Measurements from ENCODE around the gene DACT2. TPM values are rescaled to one million over a fixed set of nuclear protein-coding genes. Genes with fewer than 3 reads are reported as not detected.

The DACT2 gene
- total and polyA plus RNA-seq, 2 of the 8 experiments (the other 6 are each of a cell fraction or from before 2014, with no cell fraction given), result 2.9 to 3.1 TPM

DNA sequence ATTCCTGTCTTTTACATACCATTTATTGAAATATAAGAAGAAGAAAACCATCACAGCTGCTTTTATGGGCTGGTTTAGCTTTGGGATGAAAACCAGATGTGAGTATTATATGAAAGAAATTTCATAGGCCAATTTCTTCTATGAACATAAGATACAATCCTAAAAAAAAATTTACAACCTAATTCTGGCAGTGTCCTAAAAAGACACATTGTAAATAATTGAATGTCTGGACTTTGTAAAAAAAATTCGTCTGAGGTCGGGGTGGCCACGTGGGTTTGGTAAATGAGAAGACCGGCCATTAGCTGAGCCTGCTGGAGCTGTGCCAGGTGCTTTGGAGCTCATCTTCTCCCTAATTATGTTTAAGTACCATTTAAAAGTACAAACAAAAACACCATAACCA is 26.8 kb downstream of the DACT2 start:
- 96% methylated on average over 4 of the region's 4 CpGs; no CpG with 5 or more reads in 1 of the 2 experiments for WGBS, 2 experiments (ENCODE audit: extremely low coverage in 1 of 2, insufficient coverage in 1 of 2, insufficient read length in 1 of 2, insufficient replicate concordance in 2 of 2, low coverage in 1 of 2, low lambda C conversion rate in 2 of 2, missing lambda C conversion rate in 1 of 2)
- no peak overlapping the region for H2AK5ac ChIP-seq (ENCODE audit: low read depth, low read length)
- H4K91ac ChIP-seq (replicated peaks; ENCODE audit: insufficient read length, low read length), result no peak overlapping the region
- ChIA-PET POLR2A (ENCODE audit: partially characterized antibody) (no interaction called here), CTCF (ENCODE audit: partially characterized antibody) (no interaction called here)
- DNase-seq (ENCODE audit: low read depth in 1 of 2, low spot score in 2 of 2) (no peak), FAIRE-seq (no peak)
- H2BK20ac ChIP-seq (ENCODE audit: low read length), result no peak overlapping the region
- H4K8ac ChIP-seq (ENCODE audit: extremely low read depth, insufficient read depth, low read length), result no peak overlapping the region
- H2BK12ac ChIP-seq (ENCODE audit: low read depth, low read length), result no peak overlapping the region
- no peaks in the 10 kb centered on the region; a peak in 1 of 7 replicates for H3K27me3 ChIP-seq (replicated peaks in 1 of 4; ENCODE audit: control insufficient read depth in 3 of 4, extremely low read depth in 1 of 4, insufficient read depth in 3 of 4, low read length in 3 of 4)
- H3K14ac ChIP-seq (ENCODE audit: insufficient read length), result no peak overlapping the region
- H3K4me1 ChIP-seq (replicated peaks in 1 of 4; ENCODE audit: control insufficient read depth in 3 of 4, insufficient read depth in 4 of 4, low read length in 3 of 4), result no peaks in the 10 kb centered on the region
- no peak overlapping the region for H3K27ac ChIP-seq (ENCODE audit: low read depth, low read length)
- H3K23me2 ChIP-seq (ENCODE audit: low read depth, low read length), result no peaks in the 10 kb centered on the region
- H4K20me1 ChIP-seq (replicated peaks in 1 of 2; ENCODE audit: control insufficient read depth in 1 of 2, insufficient read depth in 2 of 2, low read length in 2 of 2), result no peaks in the 10 kb centered on the region
- no peak overlapping the region for H3K56ac ChIP-seq (replicated peaks; ENCODE audit: insufficient read length, low read depth, low read length)
- no peak overlapping the region for H4K5ac ChIP-seq (ENCODE audit: insufficient read length, low read depth, low read length)
- H2AFZ ChIP-seq (ENCODE audit: low read length), result no peak overlapping the region
- no peaks in the 10 kb centered on the region for H3K79me1 ChIP-seq (ENCODE audit: low read depth, low read length)
- no peak overlapping the region for H3K18ac ChIP-seq (ENCODE audit: extremely low read depth, low read length)
- H3K4me2 ChIP-seq (ENCODE audit: insufficient read depth in 1 of 2, low read depth in 2 of 2, low read length in 2 of 2), result no peak overlapping the region
- H2BK120ac ChIP-seq (replicated peaks; ENCODE audit: low read depth, low read length), result no peak overlapping the region
- no peak overlapping the region for H2BK5ac ChIP-seq (ENCODE audit: low read depth, low read length)
- H3K79me2 ChIP-seq (ENCODE audit: control insufficient read depth in 1 of 2, insufficient read depth in 2 of 2, low read length in 2 of 2), result no peaks in the 10 kb centered on the region
- peaks cover 4 to 6% of the 10 kb centered on the region in 2 experiments; a peak in 2 of 4 replicates for H3K9me3 ChIP-seq (ENCODE audit: insufficient read depth in 2 of 2, low read depth in 1 of 2, low read length in 1 of 2)
- H3K23ac ChIP-seq (ENCODE audit: insufficient read length), result no peak overlapping the region
- no peak overlapping the region for H3K4me3 ChIP-seq (ENCODE audit: extremely low read depth in 1 of 4, insufficient read depth in 2 of 4, low read depth in 3 of 4, low read length in 4 of 4)
- TF ChIP-seq CTBP2 (IDR thresholded peaks at IDR 0.05; ENCODE audit: borderline replicate concordance, insufficient read depth, insufficient read length, low read length) (no peak), POLR2AphosphoS5 (IDR thresholded peaks at IDR 0.05; ENCODE audit: low read depth, low read length) (no peak), TAF1 (IDR thresholded peaks at IDR 0.05; ENCODE audit: low read depth, low read length) (no peak), SAP30 (IDR thresholded peaks at IDR 0.05; ENCODE audit: insufficient read depth, insufficient replicate concordance, low read length) (no peak), EP300 (IDR thresholded peaks at IDR 0.05; ENCODE audit: borderline replicate concordance in 1 of 2, low read depth in 2 of 2, low read length in 2 of 2) (no peak), JUN (IDR thresholded peaks at IDR 0.05; ENCODE audit: low read depth, low read length) (no peak)
- H3K9ac ChIP-seq (replicated peaks in 1 of 4; ENCODE audit: extremely low read depth in 1 of 4, low read depth in 3 of 4, low read length in 3 of 4), result no peak overlapping the region
- H3K36me3 ChIP-seq (ENCODE audit: control insufficient read depth in 2 of 4, insufficient read depth in 4 of 4, low read length in 3 of 4), result no peaks in the 10 kb centered on the region
- H2BK15ac ChIP-seq (ENCODE audit: low read length), result no peak overlapping the region
- H3K4ac ChIP-seq (replicated peaks; ENCODE audit: insufficient read length, low read depth, low read length), result no peak overlapping the region
